ENCODE results near the gene PKP2.
A peak's percentile ranks its signal among the peaks of the same experiment; 100 is the strongest.

The PKP2 gene

GRCh38 chr12:32809196-32809595, 87.4 kb downstream of the PKP2 start:
- no peak for DNase-seq

GRCh38 chr12:32804301-32804700, 92.3 kb downstream of the PKP2 start:
- DNase-seq: no peak

- no peak for DNase-seq
These were observed 95.2 kb downstream of the PKP2 start for GRCh38 chr12:32801269-32801980.

GRCh38 chr12:32794281-32794680, 102.3 kb downstream of the PKP2 start:
- DNase-seq: no peak

GRCh38 chr12:32789916-32790315, 106.7 kb downstream of the PKP2 start:
- DNase-seq: no peak

GRCh38 chr12:32789446-32789845, 107.1 kb downstream of the PKP2 start:
- DNase-seq: no peak

GRCh38 chr12:32788405-32788804, 108.2 kb downstream of the PKP2 start:
- no peak for DNase-seq

GRCh38 chr12:32785557-32785956, 111.0 kb downstream of the PKP2 start:
- DNase-seq: no peak

GRCh38 chr12:32783029-32783428, 113.5 kb downstream of the PKP2 start:
- DNase-seq: no peak

GRCh38 chr12:32780071-32780470, 116.5 kb downstream of the PKP2 start:
- DNase-seq: no peak

- no peak for DNase-seq
These were observed 118.8 kb downstream of the PKP2 start for GRCh38 chr12:32777691-32778175.

GRCh38 chr12:32777159-32777558, 119.4 kb downstream of the PKP2 start:
- DNase-seq: no peak

GRCh38 chr12:32776258-32776657, 120.3 kb downstream of the PKP2 start:
- DNase-seq: no peak

GRCh38 chr12:32773691-32774090, 122.9 kb downstream of the PKP2 start:
- DNase-seq: no peak

GRCh38 chr12:32770141-32770540, 126.4 kb downstream of the PKP2 start:
- no peak for DNase-seq

GRCh38 chr12:32768518-32768917, 128.1 kb downstream of the PKP2 start:
- DNase-seq: no peak

GRCh38 chr12:32765906-32766305, 130.7 kb downstream of the PKP2 start:
- no peak for DNase-seq

GRCh38 chr12:32761716-32762115, 134.9 kb downstream of the PKP2 start:
- no peak for DNase-seq

- no peak for DNase-seq
These were observed 139.4 kb downstream of the PKP2 start for GRCh38 chr12:32757157-32757556.

GRCh38 chr12:32756476-32757066, 140.0 kb downstream of the PKP2 start:
- DNase-seq: no peak

- DNase-seq: peak; percentile 80
These were observed 140.7 kb downstream of the PKP2 start, which contains the start of gene YARS2 for GRCh38 chr12:32755654-32756475. YARS2 (minus strand) TSS chr12:32755897; CDS start chr12:32755874, 23 bp downstream.

GRCh38 chr12:32755051-32755653, 141.4 kb downstream of the PKP2 start:
- DNase-seq: peak; percentile 60

GRCh38 chr12:32754111-32754510, 142.5 kb downstream of the PKP2 start:
- DNase-seq: no peak
